ENCODE measurements around the gene MIGA2. TPM values are rescaled to one million over a fixed set of nuclear protein-coding genes. Genes with fewer than 3 reads are reported as not detected.

The MIGA2 gene
- total and polyA plus RNA-seq, 2 of the 8 experiments (the other 6 are each of a cell fraction or from before 2014, with no cell fraction given) = 24.6 to 39.0 TPM

DNA sequence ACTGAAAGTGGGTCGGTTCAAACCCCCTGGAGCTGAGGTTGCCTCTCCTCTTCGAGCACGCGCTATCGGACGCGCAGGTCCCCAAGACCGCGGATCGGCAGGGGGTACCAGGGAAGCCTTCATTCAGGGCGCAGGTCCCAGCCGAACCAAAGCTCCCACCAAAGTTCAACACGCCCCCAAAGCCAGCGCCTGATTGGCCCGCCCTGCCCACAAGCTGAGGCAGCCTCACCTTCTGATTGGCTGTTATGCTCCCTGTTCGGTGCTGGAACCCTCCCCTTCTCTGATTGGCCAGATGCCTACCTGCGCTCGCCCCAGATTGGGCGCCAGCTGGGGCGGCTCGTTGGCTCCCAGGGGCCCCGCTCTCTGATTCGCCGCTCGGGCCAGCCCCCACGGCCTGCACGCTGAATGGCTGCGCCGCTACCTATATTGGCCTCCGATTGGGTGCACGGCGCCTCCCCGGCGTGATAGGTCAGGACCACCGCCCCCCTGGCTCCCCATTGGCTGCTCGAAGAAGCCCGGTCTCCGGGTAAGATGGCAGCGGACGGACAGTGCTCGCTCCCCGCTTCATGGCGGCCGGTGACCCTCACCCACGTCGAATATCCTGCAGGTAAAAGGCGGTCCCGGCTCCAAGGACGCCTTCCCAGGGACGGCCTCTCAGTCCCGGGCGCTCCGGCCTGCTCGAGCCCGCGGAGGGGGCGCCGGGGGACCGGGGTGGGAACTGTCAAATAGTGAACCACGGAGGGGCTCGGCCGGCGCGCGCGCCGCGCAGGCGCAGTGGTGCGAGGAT is 44.4 kb downstream of the MIGA2 start, which contains the start of gene DOLPP1:
TSS of gene DOLPP1 (plus strand) at position 511 of the 787 bp plus-strand sequence. CDS start at position 532, 21 bp downstream.
- Histone ChIP-seq H2AFZ (ENCODE audit: low read length) (peak within 1 kb of the TSS; percentile 56; the same call in 1 of the 2 replicates), H2AK5ac (ENCODE audit: low read depth, low read length) (no peak within 1 kb of the TSS), H2BK5ac (ENCODE audit: low read depth, low read length) (peak within 1 kb of the TSS; percentile 71; the same call in 1 of the 2 replicates), H3K9ac (replicated peaks in 1 of 4; ENCODE audit: extremely low read depth in 1 of 4, low read depth in 3 of 4, low read length in 3 of 4) (peak within 1 kb of the TSS; percentile 63 to 76 (median 72)), H2BK20ac (ENCODE audit: low read length) (no peak within 1 kb of the TSS), H3K4ac (replicated peaks; ENCODE audit: insufficient read length, low read depth, low read length) (peak within 1 kb of the TSS; percentile 12), H3K79me2 (ENCODE audit: control insufficient read depth in 1 of 2, insufficient read depth in 2 of 2, low read length in 2 of 2) (peaks cover 8 to 42% of the 10 kb centered on the region in 2 experiments; a peak in 3 of 4 replicates), H3K23ac (ENCODE audit: insufficient read length) (no peak within 1 kb of the TSS), H3K23me2 (ENCODE audit: low read depth, low read length) (peaks cover 8% of the 10 kb centered on the region), H4K8ac (ENCODE audit: extremely low read depth, insufficient read depth, low read length) (peak within 1 kb of the TSS; percentile 91), H3K4me1 (replicated peaks in 1 of 4; ENCODE audit: control insufficient read depth in 3 of 4, insufficient read depth in 4 of 4, low read length in 3 of 4) (peaks cover 0 to 9% (median 5%) of the 10 kb centered on the region in 4 experiments; a peak in 6 of 7 replicates), H3K9me3 (ENCODE audit: insufficient read depth in 2 of 2, low read depth in 1 of 2, low read length in 1 of 2) (no peaks in the 10 kb centered on the region), H3K4me2 (ENCODE audit: insufficient read depth in 1 of 2, low read depth in 2 of 2, low read length in 2 of 2) (peak within 1 kb of the TSS; percentile 76 to 90), H3K56ac (replicated peaks; ENCODE audit: insufficient read length, low read depth, low read length) (peak within 1 kb of the TSS; percentile 89), H3K79me1 (ENCODE audit: low read depth, low read length) (peaks cover 27% of the 10 kb centered on the region), H3K18ac (ENCODE audit: extremely low read depth, low read length) (peak within 1 kb of the TSS; percentile 60), H2BK12ac (ENCODE audit: low read depth, low read length) (0 out of 2 replicates have a peak within 1 kb of the TSS, but pooled peaks have one; percentile 39), H3K4me3 (ENCODE audit: extremely low read depth in 1 of 4, insufficient read depth in 2 of 4, low read depth in 3 of 4, low read length in 4 of 4) (peak within 1 kb of the TSS; percentile 83 to 90 (median 86)), H3K27ac (ENCODE audit: low read depth, low read length) (peak within 1 kb of the TSS; percentile 56), H3K36me3 (ENCODE audit: control insufficient read depth in 2 of 4, insufficient read depth in 4 of 4, low read length in 3 of 4) (peaks cover 0 to 10% (median 3%) of the 10 kb centered on the region in 4 experiments; a peak in 5 of 8 replicates), H2BK120ac (replicated peaks; ENCODE audit: low read depth, low read length) (no peak within 1 kb of the TSS), H3K27me3 (replicated peaks in 1 of 4; ENCODE audit: control insufficient read depth in 3 of 4, extremely low read depth in 1 of 4, insufficient read depth in 3 of 4, low read length in 3 of 4) (no peaks in the 10 kb centered on the region), H4K20me1 (replicated peaks in 1 of 2; ENCODE audit: control insufficient read depth in 1 of 2, insufficient read depth in 2 of 2, low read length in 2 of 2) (peaks cover 7 to 19% of the 10 kb centered on the region in 2 experiments), H3K14ac (ENCODE audit: insufficient read length) (no peak within 1 kb of the TSS), H4K91ac (replicated peaks; ENCODE audit: insufficient read length, low read length) (no peak within 1 kb of the TSS), H2BK15ac (ENCODE audit: low read length) (no peak within 1 kb of the TSS), H4K5ac (ENCODE audit: insufficient read length, low read depth, low read length) (peak within 1 kb of the TSS; percentile 89)
- ChIA-PET CTCF (ENCODE audit: partially characterized antibody) (interaction anchor here (1.0 to 1.8 kb wide), 2 partner anchors 17 to 52 kb away, joined by 4 read pairs; partner anchors contain the start of gene SH3GLB2), POLR2A (ENCODE audit: partially characterized antibody) (interaction anchor here (0.6 to 3.9 kb wide), 15 partner anchors 8 to 392 kb away, joined by 3 to 27 read pairs (median 4); partner anchors contain the start of genes IER5L, MIGA2, SET and SH3GLB2)
- WGBS, 2 experiments (ENCODE audit: extremely low coverage in 1 of 2, insufficient coverage in 1 of 2, insufficient read length in 1 of 2, insufficient replicate concordance in 2 of 2, low coverage in 1 of 2, low lambda C conversion rate in 2 of 2, missing lambda C conversion rate in 1 of 2) = 2% methylated on average over 57 of the region's 70 CpGs; no CpG with 5 or more reads in 1 of the 2 experiments
- FAIRE-seq = no peak
- DNase-seq (ENCODE audit: low read depth in 1 of 2, low spot score in 2 of 2) = peak; percentile 97 to 98
- TF ChIP-seq ZNF274 (IDR thresholded peaks at IDR 0.05; ENCODE audit: borderline replicate concordance, extremely low read depth, low read length) (no peak), RAD21 (IDR thresholded peaks at IDR 0.05 in 1 of 2, conservative IDR thresholded peaks at IDR 0.05 in 1 of 2; ENCODE audit: low read depth in 2 of 2, low read length in 2 of 2) (no peak), YY1 (IDR thresholded peaks at IDR 0.05; ENCODE audit: low read depth, low read length) (peak; percentile 95), CHD1 (IDR thresholded peaks at IDR 0.05; ENCODE audit: low read depth, low read length) (no peak), RFX5 (IDR thresholded peaks at IDR 0.05; ENCODE audit: borderline replicate concordance, low read depth, low read length) (peak; percentile 81), GTF2F1 (IDR thresholded peaks at IDR 0.05; ENCODE audit: borderline replicate concordance, low read depth, low read length) (no peak), SP2 (IDR thresholded peaks at IDR 0.05; ENCODE audit: low read length) (peak; percentile 77), SUZ12 (IDR thresholded peaks at IDR 0.05; ENCODE audit: low read length) (no peak), CREB1 (IDR thresholded peaks at IDR 0.05) (peak; percentile 80), SRF (IDR thresholded peaks at IDR 0.05; ENCODE audit: low read depth, low read length) (no peak), ASH2L (IDR thresholded peaks at IDR 0.05; ENCODE audit: low read length) (peak; percentile 72)
- TF ChIP-seq, protein P1, sequence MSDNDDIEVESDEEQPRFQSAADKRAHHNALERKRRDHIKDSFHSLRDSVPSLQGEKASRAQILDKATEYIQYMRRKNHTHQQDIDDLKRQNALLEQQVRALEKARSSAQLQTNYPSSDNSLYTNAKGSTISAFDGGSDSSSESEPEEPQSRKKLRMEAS (IDR thresholded peaks at IDR 0.05) = peak; percentile 43

Measured in H1 (cell line).